Amniotic epithelial cell (primary cell): ENCODE measurements around the gene KIF24.
"Not testable (repeated sequence)": the region's sequence is repeated elsewhere in the genome, so short reads cannot be mapped to it uniquely, and the experiment has no call there.

Experiments
- DNase-seq: peaks from one replicate; pipeline ENCODE4 v3.0.0-alpha.2; 2010; ENCODE audit warnings: low read depth

The KIF24 gene, protein sequence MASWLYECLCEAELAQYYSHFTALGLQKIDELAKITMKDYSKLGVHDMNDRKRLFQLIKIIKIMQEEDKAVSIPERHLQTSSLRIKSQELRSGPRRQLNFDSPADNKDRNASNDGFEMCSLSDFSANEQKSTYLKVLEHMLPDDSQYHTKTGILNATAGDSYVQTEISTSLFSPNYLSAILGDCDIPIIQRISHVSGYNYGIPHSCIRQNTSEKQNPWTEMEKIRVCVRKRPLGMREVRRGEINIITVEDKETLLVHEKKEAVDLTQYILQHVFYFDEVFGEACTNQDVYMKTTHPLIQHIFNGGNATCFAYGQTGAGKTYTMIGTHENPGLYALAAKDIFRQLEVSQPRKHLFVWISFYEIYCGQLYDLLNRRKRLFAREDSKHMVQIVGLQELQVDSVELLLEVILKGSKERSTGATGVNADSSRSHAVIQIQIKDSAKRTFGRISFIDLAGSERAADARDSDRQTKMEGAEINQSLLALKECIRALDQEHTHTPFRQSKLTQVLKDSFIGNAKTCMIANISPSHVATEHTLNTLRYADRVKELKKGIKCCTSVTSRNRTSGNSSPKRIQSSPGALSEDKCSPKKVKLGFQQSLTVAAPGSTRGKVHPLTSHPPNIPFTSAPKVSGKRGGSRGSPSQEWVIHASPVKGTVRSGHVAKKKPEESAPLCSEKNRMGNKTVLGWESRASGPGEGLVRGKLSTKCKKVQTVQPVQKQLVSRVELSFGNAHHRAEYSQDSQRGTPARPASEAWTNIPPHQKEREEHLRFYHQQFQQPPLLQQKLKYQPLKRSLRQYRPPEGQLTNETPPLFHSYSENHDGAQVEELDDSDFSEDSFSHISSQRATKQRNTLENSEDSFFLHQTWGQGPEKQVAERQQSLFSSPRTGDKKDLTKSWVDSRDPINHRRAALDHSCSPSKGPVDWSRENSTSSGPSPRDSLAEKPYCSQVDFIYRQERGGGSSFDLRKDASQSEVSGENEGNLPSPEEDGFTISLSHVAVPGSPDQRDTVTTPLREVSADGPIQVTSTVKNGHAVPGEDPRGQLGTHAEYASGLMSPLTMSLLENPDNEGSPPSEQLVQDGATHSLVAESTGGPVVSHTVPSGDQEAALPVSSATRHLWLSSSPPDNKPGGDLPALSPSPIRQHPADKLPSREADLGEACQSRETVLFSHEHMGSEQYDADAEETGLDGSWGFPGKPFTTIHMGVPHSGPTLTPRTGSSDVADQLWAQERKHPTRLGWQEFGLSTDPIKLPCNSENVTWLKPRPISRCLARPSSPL (N-terminal part only)

DNA sequence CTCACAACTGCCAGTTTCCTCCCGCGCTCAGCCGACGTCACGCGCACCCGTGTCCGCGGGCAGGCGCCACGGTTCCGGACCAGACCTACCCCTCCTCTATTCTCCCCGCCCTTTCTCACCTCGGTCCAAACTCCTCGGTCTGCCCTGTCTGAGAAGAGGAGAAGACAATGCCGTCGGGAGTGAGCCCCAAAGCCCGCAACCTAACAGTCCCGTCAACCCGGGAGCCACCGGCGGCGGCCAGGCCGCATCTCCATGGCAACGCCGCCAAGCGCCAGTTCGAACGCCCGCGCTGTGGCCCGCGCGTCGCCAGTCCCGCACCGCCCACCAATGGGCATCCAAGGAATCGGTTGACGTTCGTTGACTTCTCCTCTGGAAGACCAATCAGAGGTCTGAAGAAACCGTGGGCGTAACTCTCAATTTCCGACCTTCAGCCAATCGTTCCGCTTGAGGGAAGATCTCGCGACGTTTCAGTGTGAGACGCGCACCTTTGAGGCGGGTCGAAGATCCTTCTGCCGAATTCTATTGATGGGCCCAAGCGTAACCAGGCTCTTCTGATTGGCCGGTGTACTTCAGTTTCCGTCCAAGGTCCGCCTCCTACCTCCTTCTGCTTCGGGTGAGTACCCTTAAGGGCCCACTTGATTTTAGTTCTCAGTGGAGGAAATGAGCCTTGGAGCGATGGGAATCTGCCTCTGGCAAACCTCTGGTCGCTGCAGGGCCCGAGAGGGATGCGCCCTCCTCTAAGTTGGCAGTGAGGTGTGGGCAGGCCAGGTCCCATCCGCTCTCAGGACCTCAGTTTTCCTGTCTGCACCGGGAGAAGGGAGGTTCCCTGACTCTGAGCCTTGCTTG is at the start of gene KIF24, which contains the start of gene NUDT2:
Gene KIF24, minus strand, starts transcription at position 282 of the 846 bp plus-strand sequence. CDS start 17,922 bp downstream, outside the sequence.
Gene NUDT2, plus strand, starts transcription at position 583 of the 846 bp plus-strand sequence. CDS start 9,471 bp downstream, outside the sequence.
- DNase-seq, result peak; percentile 100

DNA sequence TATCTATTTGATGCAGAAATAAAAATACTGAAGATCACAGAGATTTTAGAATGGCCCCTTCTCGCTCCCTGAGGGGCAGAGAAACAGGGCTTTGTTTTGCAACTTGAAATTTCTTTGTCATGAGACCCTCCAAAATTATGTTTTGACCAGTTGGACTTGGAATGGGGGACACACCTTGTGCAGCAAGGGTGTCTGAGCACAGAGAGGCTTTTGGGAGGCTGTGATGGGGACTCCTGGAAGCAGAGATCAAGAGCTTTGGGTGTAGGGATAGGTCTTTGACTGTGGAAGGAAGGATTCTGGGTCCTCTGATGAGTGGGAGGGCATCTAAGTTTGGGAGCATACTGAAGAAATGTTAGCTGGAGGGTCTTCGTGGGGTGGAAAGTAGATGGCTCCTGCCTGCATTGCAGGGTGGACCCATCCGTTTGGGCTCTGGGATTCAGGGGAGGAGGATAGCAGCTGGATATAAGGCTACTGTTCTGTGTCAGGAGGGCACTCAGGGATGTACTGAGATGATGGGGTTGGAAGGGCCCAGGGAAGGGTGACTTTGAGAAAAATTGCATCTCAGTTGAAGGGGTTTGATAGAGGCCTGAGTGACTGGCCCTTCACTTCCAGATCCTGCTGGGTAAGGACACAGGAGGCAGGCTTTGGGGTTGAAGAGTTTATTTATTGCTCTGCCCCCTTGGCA is 49.5 kb upstream of the KIF24 start:
- no peak for DNase-seq

DNA sequence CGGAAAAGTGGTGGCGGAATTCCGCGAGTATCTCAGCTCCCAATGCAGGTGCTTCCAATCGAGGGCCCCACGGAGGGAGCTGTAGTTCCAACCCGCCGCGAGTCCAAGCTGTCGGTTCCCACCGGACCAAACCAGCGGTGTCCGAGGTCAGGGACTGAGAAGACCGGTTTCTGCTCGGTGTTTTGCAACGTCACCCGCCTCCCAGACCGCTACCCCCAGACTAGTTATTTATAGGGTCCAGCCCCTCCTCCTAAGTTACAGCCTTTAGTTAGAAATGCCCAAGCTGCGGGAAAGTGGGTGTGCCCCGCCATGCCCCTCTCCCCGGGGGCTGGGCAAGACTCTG is 48.3 kb upstream of the KIF24 start:
- peak; percentile 13 for DNase-seq

DNA sequence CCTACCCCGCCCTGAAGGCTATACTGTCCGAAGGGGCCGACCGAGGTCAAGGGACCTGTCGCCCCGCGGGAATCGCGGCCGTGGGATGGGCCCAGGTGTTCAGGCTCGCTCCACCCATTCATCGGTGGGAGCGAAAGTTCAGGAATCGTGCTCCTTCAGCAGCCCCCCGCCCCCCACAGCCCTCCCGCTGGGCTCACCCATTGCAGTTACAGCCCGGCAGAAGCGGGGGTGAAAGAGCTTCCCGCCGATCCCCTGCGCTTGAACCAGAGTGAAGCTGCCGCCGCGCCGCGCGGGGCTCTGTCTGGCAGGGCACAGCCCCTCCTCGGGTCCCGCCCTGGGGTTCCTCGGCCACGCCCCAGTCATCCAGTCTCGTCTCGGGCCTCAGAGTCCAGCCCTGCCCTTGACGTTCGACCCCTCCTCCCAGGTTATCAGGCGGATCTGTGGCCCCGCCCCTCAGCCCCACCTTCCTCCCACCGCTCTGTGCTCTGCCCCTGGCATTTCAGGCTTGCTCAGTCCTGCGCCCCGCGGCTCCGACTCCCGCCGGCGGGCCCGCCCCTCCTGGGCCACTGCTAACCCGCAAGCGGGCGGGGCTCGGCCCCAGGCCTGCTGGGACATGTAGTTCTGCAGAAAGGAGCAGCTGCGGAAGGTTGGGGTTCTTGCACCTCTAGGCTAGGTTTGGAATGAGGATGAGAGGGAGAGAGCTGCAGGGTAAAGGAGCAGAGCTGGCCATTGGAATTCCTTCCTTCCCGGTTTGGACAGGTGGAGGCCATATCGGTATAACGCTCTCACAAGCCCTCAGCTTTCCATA is 47.7 kb upstream of the KIF24 start, which contains the start of gene MYORG:
Gene MYORG, minus strand, starts transcription at position 303 of the 808 bp plus-strand sequence. CDS start 3,955 bp downstream, outside the sequence.
- peak; percentile 89 for DNase-seq

DNA sequence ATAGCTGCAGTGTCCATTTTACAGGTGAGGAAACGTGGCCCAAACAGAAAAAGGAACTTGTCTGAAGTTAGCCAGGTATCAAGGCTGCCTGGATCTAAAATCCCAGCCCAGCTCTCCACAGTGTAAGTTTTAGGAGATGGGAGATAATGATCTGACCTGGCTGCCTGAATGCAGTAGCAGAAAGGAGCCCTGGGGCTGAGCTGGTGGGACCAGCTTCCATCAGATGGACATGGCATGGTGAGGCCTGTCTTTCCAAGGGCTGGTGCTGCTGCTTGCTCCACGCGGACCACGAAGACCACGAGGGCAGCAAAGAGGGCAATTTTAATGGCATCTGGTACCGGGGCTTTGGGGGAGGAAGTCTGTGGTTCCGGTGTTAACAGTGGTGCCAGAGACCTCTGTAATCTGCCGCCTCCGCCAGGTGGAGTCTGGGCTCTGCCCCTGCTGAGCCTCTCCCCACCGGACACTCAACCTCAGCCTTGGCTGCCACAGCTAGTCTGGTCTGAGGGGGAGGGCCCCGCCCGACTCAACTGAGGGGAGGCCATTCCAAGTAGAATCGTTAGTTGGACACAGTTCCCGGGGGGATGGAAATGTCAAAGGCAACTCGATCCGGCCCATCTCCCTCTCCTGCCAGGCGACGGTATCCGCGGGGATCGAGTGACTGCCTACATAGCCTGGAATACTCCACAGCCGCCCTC is 47.0 kb upstream of the KIF24 start:
- DNase-seq, result peak; percentile 11

DNA sequence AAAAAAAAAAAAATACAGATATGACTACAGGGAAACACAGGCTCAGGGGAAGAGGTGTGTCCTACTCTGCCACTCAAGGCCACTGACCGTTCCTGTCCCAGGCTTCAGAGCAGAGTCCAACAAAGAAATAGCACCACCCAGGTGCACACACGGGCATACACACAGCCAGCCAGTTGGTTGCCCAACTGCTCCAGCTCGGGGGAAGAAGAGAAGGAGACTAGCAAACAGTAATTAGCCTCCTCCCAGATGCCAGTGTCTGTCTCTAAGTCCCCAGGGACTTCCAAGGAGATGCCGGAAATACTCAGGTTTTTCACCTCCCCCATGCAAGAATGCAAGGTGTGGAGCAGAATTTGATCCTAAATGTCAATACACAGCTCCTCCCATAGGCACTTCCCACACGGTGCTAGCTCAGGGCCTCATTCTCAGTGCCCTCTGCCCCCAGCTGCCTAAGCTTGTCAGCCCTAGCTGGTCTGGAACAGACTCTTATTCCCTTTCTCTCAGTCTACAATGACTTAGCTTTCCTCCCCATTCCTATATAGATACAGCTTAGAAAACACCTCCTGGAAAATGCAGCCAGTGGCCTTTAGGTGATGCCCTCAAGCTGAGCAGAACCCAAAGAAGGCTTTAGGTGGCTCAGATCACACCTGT is 46.0 kb upstream of the KIF24 start:
- DNase-seq, result no peak

DNA sequence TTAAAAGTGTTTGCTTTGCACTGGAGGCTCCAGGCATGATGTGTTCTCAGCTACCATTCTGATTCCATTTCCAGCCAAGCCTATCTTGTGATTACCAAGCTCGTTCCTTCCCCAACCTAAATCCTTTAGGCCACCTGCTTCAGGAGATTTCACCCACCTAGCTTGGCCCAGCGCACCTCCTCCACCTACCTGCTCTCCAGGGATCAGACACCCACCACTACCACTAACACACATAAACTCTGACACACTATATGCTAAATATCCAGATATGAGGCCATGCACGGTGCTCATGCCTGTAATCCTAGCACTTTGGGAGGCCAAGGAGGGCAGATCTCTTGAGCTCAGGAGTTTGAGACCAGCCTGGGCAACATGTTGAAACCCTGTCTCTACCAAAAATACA is 45.3 kb upstream of the KIF24 start:
- DNase-seq, result no peak

DNA sequence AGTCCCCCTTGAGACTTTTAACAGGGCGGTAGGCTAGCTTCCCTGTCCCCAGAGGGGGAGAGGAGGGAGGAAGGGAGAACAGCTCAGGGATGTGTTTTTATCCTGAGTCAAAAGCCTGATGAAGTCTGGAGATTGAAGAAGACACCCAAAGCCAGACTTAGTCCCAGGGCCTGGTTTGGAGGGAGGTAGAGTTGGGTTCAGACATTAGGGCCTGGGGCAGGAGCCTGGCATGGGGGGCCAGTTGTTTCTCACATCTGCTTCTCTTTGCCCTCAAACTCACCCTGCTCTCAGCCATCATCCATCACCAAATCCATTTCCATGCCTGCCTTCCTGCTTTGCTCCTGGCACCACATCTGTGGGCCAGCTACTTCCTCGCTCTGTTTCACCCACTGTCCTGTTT is 44.7 kb upstream of the KIF24 start:
- no peak for DNase-seq

DNA sequence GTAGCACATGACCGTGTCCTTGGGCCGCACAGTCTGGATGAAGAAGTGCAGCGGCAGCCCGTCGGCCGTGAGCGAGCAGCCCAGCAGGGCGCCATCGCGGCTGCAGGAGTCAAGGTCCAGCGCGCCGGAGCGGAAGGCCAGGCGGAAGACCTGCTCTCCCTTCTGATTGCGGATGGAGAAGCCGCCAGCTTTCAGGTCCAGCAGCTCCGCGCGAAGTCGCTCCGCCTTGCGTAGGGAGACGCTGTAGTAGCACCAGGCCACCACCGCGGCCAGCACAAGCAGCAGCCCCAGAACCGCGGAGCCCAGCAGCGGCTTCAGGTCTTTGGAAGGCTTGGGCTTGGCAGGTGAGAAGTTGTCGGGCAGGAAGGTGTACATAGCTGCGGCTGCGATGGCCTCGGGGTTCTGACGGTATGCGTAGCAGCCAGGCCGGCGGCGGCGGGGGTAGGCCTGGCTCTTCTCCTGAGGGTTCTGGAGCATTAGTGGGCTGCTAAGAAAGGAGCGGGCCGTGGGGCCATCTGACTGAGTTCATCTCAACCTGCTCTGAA is 43.5 kb upstream of the KIF24 start:
- DNase-seq, result no peak

DNA sequence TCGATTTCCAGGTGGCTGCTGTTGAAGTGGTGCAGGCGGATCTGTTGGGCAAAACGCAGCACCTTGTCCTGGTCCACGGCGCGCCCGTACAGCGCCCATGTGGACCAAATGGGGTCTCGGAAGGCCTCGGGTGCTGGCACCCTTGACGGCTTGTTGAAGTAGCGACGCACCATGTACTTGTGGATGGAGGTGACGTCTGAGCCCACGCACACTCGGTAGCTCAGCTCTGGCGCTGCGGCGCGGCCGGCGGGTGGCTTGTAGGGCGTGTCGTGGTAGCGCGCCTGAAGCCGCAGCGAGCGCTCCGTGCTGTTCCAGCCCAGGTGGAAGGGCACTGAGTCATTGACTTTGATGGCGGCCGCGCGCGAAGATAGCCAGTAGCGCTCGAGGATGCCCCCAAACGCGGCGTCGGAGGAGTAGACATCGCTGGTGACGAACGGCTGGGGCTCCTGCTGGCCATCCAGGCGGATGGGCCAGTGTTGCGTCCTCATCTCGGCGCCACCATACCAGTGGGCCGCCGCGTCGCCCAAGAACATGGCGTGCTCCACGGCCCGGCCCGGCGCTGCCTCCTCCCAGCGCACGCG is 42.9 kb upstream of the KIF24 start:
- DNase-seq, result no peak

DNA sequence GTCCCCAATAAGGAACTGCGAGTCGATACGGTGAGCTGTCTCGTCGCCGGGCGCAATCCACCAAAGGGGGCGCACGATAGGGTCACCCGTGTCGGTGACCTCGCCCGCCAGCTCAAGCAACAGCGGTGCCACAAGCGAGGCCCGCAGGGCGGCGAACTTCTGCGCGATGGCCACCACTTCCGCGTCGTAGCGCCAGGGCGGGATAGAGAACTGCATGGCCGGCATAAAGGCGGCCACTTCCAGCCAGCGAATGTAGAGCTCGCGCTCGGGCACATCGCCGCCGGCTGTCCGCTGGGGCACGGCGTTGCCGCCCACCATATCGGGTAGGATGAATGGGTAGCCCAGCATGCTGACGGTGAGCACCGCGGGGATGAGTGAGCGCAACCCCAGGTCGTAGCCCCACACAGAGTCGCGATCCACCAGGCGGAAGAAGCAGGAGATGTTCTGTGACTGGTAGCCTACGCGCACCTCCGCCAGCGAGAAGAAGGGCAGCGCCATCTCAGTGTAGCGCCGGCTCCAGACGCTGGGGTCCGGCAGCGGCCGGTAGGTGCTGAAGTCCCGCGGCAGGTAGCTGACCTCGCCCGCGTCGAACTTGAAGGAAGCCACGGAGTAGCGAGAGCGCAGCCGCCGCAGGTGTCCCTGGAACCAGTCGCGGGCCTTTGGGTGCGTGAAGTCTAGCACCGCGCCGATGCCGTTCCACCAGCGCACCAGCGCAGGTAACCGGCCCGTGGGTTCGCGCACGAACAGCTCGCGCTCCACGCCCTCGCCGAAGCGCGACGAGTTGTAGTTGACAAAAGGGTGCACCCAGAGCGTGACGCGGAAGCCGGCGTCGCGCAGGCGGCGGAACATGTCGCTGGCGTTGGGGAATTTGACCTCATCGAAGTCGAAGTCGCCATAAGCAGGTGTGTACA is 42.2 kb upstream of the KIF24 start:
- no peak for DNase-seq

DNA sequence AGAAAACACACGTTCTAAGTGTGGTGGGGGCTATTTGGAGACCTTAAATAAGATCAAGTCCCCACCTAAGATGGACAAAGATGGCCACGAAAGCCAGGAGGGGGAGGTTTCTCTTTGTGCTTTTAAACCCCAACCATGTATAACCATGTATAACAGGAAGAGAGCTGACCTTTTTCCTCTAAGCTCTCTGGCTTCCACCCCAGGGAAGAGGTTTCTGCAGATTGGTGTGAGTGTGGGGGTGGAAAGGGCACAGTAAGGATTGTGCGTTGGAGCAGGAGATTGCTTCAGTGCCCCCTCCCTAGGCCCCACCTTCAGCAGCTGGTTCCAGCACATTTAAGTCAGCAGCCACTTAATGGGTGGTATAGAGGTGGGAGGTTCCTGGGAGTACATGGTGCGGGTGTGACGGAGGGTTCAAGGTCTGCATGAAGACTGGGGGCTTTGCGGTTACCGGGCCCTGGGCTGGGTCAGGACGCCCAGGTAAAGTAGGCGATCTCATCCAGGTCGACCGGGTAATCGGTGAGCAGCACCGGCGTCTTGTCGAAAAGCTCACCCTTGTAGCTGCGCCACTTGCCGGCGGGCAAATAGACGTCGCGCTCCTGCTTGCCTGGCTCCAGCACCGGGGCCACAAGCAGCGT is 41.4 kb upstream of the KIF24 start:
- DNase-seq, result no peak

DNA sequence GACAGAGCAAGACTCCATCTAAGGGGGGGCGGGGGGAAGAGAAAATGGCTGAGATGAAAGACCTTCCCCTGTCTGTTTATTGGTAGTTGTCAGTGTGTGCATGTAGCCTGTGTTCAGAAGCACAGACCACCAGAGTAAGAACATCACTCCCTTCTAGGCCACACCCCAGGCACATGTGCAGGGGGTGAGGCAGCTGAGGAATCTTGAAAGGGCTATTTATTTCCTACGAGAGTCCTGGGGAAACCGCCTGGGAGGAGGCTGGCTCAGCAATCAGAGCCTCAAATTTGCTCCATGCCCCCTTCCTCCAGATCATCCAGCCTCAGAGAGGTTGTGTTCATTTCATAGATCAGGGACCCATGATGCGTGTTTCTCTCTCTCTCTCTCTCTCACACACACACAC is 40.6 kb upstream of the KIF24 start:
- no peak for DNase-seq

DNA sequence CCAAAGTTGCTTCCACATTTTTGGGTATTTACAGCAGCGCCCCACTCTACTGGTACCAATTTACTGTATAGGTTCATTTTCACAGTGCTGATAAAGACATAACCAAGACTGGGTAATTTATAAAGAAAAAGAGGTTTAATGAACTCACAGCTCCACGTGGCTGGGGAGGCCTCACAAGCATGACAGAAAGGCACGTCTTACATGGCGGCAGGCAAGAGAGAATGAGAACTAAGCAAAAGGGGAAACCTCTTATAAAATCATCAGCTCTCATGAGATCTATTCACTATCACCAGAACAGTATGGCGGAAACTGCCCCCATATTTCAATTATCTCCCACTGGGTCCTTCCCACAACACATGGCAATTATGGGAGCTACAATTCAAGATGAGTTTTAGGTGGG is 39.7 kb upstream of the KIF24 start:
- DNase-seq, result not testable (repeated sequence)

DNA sequence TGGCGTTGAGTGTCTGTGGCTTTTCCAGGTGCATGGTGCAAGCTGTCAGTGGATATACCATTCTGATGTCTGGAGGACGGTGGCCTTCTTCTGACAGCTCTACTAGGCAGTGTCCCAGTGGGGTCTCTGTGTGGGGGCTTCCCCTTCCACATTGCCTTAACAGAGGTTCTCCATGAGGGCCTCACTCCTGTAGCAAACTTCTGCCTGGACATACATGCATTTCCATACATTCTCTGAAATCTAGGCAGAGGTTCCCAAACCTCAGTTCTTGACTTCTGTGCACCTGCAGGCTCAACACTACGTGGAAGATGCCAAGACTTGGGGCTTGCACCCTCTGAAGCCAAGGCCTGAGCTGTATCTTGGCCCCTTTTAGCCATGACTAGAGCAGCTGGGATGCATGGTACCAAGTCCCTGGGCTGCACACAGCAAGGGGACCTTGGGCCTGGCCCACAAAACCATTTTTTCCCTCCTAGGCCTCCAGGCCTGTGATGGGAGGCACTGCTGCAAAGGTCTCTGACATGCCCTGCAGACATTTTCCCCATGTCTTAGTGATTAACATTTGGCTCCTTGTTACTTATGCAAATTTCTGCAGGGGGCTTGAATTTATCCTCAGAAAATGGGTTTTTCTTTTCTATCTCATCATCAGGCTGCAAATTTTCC is 38.8 kb upstream of the KIF24 start:
- not testable (repeated sequence) for DNase-seq

DNA sequence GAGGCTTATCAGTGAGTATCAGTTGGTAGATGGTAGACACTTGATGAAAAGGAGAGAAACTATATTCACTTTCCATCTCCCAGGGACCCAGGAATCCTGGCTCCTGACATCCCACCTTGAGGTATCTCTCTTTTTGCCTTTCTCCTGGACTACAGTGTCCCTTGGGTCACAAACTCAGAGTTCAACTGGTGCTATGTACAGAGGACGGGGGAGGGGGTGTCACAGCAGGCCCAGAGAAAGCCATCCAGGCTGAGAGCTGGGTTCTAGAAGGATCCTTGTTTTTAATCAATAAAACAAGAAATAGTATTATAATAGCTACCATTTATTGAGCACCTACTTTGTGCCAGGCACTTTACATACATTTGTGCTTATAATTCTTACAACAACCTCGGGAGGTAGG is 37.3 kb upstream of the KIF24 start:
- no peak for DNase-seq
